GM21367 (cell line): ENCODE measurements around the gene ANKLE2.

Experiments
- ATAC-seq: cut with Tn5 transposase; IDR thresholded peaks from one replicate; pipeline ENCODE4 v1.9.1; 2021; ENCODE audit not compliant: unreplicated experiment

ANKLE2 gene

GRCh38 chr12:132747395-132747794, 14.2 kb downstream of the ANKLE2 start:
- ATAC-seq = no peak

DNA sequence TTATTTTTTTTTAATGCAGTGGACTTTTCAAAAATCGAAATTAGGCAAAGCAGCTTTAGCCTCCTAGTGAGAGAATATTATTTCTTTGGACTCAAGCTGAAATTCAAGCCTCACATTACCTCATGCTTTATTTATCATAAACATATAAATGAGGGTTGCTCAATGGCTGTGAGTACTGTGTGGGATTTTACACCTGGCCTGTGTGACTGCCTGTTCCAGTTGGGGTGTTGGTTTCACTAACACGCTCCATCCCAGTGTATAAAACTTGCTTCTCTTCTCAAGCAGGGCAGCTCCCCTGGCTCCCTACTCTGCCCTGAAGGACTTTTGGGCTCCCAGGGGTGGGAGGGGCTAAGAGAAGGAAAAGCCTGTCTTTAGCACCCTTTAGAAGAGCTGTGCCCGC, 15.0 kb downstream of the ANKLE2 start:
- no peak for ATAC-seq

- ATAC-seq = no peak
These were observed 17.8 kb downstream of the ANKLE2 start for GRCh38 chr12:132743831-132744230.

DNA sequence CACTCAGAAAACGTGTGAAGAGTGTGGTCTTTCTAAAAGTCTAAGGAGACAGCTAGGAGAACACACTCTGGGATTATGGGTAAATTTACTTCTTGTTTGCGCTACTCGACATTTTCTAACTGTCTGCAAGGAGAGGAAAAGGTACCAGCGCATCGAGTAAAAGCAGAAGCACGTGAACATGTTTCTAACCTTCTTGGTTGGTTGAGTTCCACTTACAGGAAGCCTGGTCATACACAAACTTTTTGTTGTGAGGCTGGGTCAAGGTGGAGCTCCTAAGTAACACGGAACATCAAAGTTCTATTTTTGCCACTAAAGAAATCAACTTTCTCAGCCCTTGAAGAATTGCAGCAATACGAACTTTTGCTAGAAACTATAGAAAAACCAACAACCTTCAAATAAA, 20.0 kb downstream of the ANKLE2 start:
- no peak for ATAC-seq

GRCh38 chr12:132740652-132741051, 21.0 kb downstream of the ANKLE2 start:
- no peak for ATAC-seq

DNA sequence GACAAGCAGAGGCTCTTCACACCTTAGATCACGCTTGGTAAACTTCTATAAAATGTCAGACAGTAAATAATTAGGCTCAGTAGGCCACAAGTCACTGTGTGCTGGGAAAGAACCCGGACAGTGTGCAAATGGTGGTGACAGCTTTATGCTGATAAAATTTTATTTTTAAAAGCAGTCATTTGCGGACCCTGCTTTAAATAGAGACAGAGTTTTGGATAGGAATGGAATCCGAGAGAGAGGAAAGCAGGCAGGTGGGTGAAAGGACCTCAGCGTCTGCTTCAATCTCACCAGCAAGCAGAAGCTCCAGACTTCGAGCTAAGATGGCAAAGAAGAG, 21.4 kb downstream of the ANKLE2 start:
- no peak for ATAC-seq

DNA sequence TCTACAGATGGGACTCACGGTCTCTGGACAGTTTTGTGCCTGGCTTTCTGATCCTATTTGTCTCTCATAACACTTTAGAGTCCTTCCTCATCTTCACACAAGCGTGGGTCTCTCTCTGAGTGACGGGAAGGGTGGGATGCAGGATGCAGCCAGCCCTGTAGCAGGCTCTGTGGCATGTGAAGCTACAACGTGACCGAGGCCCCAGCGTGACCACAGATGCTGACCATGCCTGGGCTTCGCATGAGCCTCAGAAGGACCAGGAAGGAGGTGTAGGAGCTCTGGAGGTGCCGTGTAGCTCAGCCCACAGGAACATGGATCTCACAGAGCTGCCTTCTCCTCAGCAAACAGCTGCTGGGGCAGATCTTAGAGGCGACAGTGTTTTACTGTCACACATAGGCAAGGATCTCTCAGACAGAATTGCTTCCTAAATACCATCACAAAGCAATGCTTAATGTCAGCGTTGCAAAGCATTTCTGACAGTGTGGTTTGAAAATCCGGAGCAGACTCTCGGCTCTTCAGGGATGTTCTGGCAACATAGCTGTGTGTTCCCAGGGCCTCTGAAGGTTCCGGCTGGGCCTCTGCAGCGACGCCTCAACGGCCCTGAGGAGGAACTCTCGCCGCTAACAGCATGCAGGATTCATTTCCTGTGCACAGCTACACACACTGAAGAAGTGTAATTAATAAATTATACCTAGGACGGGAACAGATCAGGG, 21.9 kb downstream of the ANKLE2 start:
- ATAC-seq = no peak

DNA sequence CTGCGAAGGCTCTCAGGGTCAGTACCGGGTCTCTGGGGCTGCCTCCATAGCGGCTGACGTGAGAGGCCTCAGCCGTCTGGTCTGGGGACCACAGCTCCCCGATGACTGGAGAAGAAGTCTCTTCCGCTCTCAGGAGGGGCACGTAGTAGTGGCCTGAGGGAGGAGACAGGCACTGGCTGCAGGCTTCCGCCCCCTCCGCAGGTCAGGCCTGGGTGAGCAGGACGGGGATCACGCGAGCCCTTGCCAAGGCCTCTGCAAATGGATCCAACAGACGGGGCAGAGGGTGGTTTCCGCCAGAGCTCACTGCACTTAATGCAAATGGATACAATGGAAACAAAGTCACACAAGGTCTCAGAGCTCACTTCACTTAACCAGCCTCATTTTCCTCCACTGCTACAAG, 24.7 kb downstream of the ANKLE2 start:
- ATAC-seq = no peak

DNA sequence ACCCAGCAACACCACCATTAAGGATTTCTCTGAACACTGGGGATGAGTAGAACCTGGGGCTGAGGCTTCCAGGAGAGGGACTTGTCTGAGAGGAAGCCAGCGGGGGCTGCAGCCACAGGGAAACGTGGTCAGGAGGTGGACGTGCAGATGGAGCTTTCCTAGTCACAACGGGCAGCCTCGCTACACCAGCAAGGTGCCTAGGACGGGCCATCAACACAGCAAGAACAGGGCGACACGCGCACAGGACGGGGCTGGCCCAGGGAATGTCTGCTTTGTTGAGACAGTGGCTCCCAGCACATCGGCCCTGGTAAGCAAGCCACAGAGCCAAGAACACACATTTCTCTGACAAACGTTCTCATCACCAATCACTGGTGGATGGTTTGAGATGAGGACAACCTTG, 25.3 kb downstream of the ANKLE2 start:
- no peak for ATAC-seq

- no peak for ATAC-seq
These were observed 26.1 kb downstream of the ANKLE2 start for GRCh38 chr12:132735496-132735895.

DNA sequence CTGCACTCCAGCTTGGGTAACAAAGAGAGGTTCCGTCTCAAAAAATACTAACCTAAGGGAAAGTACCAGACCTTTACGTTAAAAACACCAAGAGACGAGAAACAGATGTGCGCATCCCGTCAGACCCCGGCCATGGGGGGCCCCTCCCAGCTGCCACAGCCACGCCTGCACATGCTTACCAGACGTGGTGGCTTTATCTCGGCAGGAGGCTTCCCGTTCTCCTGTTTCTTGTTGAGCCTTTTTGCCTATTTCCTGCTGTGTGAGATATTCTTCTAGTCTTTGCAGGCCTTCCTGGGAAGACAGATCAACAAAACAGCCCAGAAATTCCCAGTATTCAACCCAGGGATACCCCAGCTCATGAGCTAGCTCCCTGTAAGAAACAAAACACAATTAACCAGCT, 27.4 kb downstream of the ANKLE2 start:
- no peak for ATAC-seq

DNA sequence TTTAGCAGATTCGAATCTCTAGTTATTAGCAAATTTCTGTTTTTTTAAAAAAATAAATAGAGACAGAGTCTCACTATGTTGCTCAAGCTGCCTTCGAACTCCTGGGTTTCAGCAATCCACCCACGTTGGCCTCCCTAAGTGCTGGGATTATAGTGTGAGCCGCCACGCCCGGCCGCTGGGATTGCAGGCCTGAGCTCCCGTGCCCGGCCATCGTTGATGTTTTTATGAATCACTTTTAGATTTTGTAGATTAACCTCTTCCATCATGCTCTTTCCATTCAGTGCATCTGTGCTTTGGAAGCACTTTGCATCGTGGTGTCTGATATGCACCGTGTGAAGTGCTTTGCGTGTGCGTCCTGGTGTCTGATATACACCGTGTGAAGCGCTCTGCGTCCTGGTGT, 30.1 kb downstream of the ANKLE2 start:
- ATAC-seq = no peak

- ATAC-seq = no peak
These were observed 31.3 kb downstream of the ANKLE2 start for GRCh38 chr12:132730353-132730752.

DNA sequence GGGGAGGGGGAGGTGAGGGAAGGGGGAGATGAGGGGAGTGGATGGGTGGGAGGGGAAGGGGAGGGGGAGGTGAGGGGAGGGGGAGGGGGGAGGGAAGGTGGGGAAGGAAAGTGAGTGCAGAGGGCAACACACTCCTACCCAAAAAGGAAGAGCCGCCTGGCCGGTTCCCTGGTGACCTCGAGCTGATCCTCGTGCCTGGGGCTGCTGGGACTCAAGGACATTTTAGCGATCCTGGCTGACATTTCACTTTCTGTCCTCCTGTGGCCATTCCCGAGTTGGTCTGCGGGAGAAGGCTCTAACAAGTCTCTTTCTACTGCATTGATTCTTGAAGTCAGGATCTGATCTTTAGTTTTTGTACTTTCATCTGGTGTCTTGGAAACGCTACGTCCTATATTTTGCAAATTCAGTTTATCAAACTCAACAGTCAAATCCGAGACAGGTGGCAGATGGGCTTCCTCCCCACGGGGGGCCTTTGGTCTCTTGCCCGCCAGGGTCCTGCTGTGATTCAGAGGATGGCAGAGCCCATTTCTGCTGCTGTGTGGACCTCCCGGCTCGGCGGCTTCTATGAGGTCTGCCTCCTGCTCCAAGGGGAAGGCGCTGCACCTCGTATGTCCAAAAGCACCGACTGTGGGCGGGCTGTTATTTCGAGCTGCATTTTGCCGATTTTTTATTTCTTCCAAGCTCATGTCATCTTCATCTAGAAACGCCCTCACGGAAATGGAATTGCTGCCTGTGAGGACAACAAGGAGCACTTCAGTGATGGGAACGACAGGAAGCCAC, 31.9 kb downstream of the ANKLE2 start:
- no peak for ATAC-seq

- ATAC-seq = no peak
These were observed 33.1 kb downstream of the ANKLE2 start for GRCh38 chr12:132728502-132728901.

- ATAC-seq = no peak
These were observed 34.4 kb downstream of the ANKLE2 start for GRCh38 chr12:132727091-132727794.

DNA sequence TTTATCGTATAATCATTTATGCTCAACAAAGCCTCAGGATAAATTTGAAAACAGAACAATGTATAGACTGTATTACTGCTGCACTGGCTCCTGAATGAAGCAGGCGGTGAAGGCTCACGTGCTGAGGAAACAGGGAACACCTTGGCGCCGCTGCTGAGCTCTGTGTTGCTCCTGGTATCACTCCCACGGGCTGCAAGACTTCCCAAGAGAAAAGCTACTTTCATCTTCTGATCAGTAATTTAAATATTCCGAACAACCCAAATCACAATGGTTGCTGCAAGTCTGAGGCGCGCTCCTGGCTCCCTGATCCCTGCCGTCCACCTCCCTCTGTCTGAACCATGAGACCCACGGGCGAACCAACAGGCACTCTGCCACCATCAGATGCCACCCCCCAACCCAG, 35.2 kb downstream of the ANKLE2 start:
- no peak for ATAC-seq

- ATAC-seq = no peak
These were observed 37.0 kb downstream of the ANKLE2 start for GRCh38 chr12:132724506-132725241.

DNA sequence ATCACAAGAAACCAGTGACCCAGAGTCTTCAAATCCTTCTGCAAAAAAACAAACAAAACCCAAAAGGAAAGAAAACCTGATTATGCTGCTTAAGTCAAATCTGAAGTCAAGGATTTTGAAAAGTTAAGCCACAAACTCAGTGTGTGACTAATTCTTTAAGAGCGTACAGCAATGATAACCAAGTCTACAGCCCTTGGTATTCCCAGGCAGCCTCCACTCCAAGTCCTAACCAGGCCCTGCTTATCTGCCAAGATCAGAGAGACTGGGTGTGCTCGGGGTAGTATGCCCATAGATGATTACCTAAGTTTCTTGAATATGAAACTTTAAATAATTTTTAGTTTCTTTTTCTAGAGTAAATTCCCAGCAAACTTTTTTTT, 37.9 kb downstream of the ANKLE2 start:
- ATAC-seq = no peak

- no peak for ATAC-seq
These were observed 38.4 kb downstream of the ANKLE2 start for GRCh38 chr12:132723015-132723763.
